IMR-90 (cell line): Measurements from ENCODE around the gene KCTD19. TPM values are rescaled to one million over a fixed set of nuclear protein-coding genes. Genes with fewer than 3 reads are reported as not detected.

ENCODE experiments used
- ATAC-seq: fragments of 200-7000 bp; cut with Tn5 transposase; 2 replicates; pipeline ENCODE4 v1.9.1; 2020; ENCODE audit warnings: low read depth, mild to moderate bottlenecking, moderate library complexity
- BruUV-seq: library from RNA; stranded (reverse); fragments of 400-500 nt; replicated peaks from 2 replicates; lab custom pipeline; 2021; lab: Mats Ljungman, UMichigan
- CTCF ChIA-PET: fragments of 300-600 bp; formaldehyde crosslinking; extraction: SDS; loops from one replicate; lab custom pipeline; 2021; ENCODE audit warnings: antibody characterized with exemption; lab: Yijun Ruan, JAX
- POLR2A ChIA-PET: fragments of 300-600 bp; sonication (Branson Sonifier 250); formaldehyde crosslinking; loops from one replicate; lab custom pipeline; 2022; ENCODE audit warnings: antibody characterized with exemption; ENCODE audit not compliant: unreplicated experiment; lab: Charles Lee
- DNase-seq: peaks from one replicate; pipeline ENCODE4 v3.0.0; 2013
- H2AFZ ChIP-seq: replicated peaks from 2 replicates; pipeline ENCODE3; 2013; ENCODE audit warnings: low read length, mild to moderate bottlenecking; ENCODE audit not compliant: poor library complexity
- H2AK5ac ChIP-seq: 2 replicates; pipeline ENCODE4 v1.6.1; 2013; ENCODE audit warnings: low read depth, low read length, inconsistent platforms
- H2AK9ac ChIP-seq: replicated peaks from 2 replicates; pipeline ENCODE3; 2013; ENCODE audit warnings: mild to moderate bottlenecking, low read depth, low read length, moderate library complexity; ENCODE audit not compliant: poor library complexity
- H2BK120ac ChIP-seq: 2 replicates; pipeline ENCODE4 v1.6.1; 2013; ENCODE audit warnings: low read depth, low read length, inconsistent platforms
- H2BK15ac ChIP-seq: 3 replicates; pipeline ENCODE4 v1.6.1; 2013; ENCODE audit warnings: low read depth, low read length, inconsistent platforms
- H2BK20ac ChIP-seq: 2 replicates; pipeline ENCODE4 v1.6.1; 2013; ENCODE audit warnings: low read depth, mild to moderate bottlenecking, inconsistent platforms, low read length, moderate library complexity
- H2BK5ac ChIP-seq: 2 replicates; pipeline ENCODE4 v1.6.1; 2013; ENCODE audit warnings: mild to moderate bottlenecking, low read depth, low read length, inconsistent platforms; ENCODE audit not compliant: poor library complexity, severe bottlenecking
- H3K14ac ChIP-seq: replicated peaks from 2 replicates; pipeline ENCODE4 v1.6.1; 2013; ENCODE audit warnings: low read depth, low read length, inconsistent platforms
- H3K18ac ChIP-seq: 2 replicates; pipeline ENCODE4 v1.6.1; 2013; ENCODE audit warnings: low read depth, low read length, control low read depth
- H3K23ac ChIP-seq: 2 replicates; pipeline ENCODE4 v1.6.1; 2013; ENCODE audit warnings: low read depth, low read length, inconsistent platforms
- H3K27ac ChIP-seq: 2 replicates; pipeline ENCODE4 v1.5.1; 2013; ENCODE audit warnings: mild to moderate bottlenecking, control low read depth, low read length; ENCODE audit not compliant: insufficient read depth
- H3K27me3 ChIP-seq: 2 replicates; pipeline ENCODE4 v1.6.1; 2013; ENCODE audit warnings: low read length; ENCODE audit not compliant: control insufficient read depth, insufficient read depth
- H3K36me3 ChIP-seq: 2 replicates; pipeline ENCODE4 v1.6.1; 2013; ENCODE audit warnings: low read length, mixed read lengths; ENCODE audit not compliant: control insufficient read depth, insufficient read depth
- H3K4ac ChIP-seq: 2 replicates; pipeline ENCODE4 v1.6.1; 2013; ENCODE audit warnings: low read depth, low read length, inconsistent platforms
- H3K4me1 ChIP-seq: 2 replicates; pipeline ENCODE4 v1.6.1; 2013; ENCODE audit warnings: low read length, mixed read lengths; ENCODE audit not compliant: control insufficient read depth, insufficient read depth
- H3K4me2 ChIP-seq: 2 replicates; pipeline ENCODE4 v1.6.1; 2013; ENCODE audit warnings: low read depth, mild to moderate bottlenecking, control low read depth, low read length, moderate library complexity
- H3K4me3 ChIP-seq: 2 replicates; pipeline ENCODE4 v1.5.1; 2013; ENCODE audit warnings: low read depth, mild to moderate bottlenecking, control low read depth, low read length, moderate library complexity; ENCODE audit not compliant: insufficient read depth
- H3K56ac ChIP-seq: 2 replicates; pipeline ENCODE4 v1.6.1; 2013; ENCODE audit warnings: low read length, inconsistent platforms; ENCODE audit not compliant: insufficient read depth; ENCODE audit errors: extremely low read depth
- H3K79me1 ChIP-seq, 2 experiments: 2 replicates each; pipeline ENCODE4 v1.6.1; 2013; ENCODE audit warnings: low read length in 2 of 2, inconsistent platforms in 1 of 2, low read depth in 1 of 2
- H3K9ac ChIP-seq: 2 replicates; pipeline ENCODE4 v1.6.1; 2013; ENCODE audit warnings: low read depth, low read length, control low read depth
- H3K9me1 ChIP-seq: 2 replicates; pipeline ENCODE4 v1.6.1; 2013; ENCODE audit warnings: low read length, inconsistent platforms; ENCODE audit not compliant: insufficient read depth
- H3K9me3 ChIP-seq: 2 replicates; pipeline ENCODE4 v1.6.1; 2013; ENCODE audit warnings: low read length; ENCODE audit not compliant: control insufficient read depth, insufficient read depth
- H4K20me1 ChIP-seq: 2 replicates; pipeline ENCODE4 v1.6.1; 2013; ENCODE audit warnings: low read length, inconsistent platforms; ENCODE audit not compliant: insufficient read depth
- H4K5ac ChIP-seq: 2 replicates; pipeline ENCODE4 v1.6.1; 2013; ENCODE audit warnings: mild to moderate bottlenecking, low read depth, low read length, control low read depth
- H4K8ac ChIP-seq, 2 experiments: 2 replicates each; pipeline ENCODE4 v1.6.1; 2013; ENCODE audit warnings: low read depth in 2 of 2, low read length in 2 of 2, control low read depth in 1 of 2, inconsistent platforms in 1 of 2
- H4K91ac ChIP-seq: 2 replicates; pipeline ENCODE4 v1.6.1; 2013; ENCODE audit warnings: low read depth, low read length, inconsistent platforms; ENCODE audit not compliant: insufficient read depth
- CEBPB ChIP-seq: IDR thresholded peaks from 2 replicates; pipeline ENCODE4 v1.6.1; 2012; ENCODE audit warnings: low read depth, low read length, improper control_type of control experiment
- FOS ChIP-seq: fragments of 150-350 bp; IDR thresholded peaks from 2 replicates; pipeline ENCODE4 v1.6.1; 2016; ENCODE audit warnings: low read depth, low read length
- MXI1 ChIP-seq: IDR thresholded peaks from 2 replicates; pipeline ENCODE4 v1.6.1; 2012; ENCODE audit warnings: low read depth, mild to moderate bottlenecking, low read length, moderate library complexity, borderline replicate concordance
- NFE2L2 ChIP-seq: fragments of 150-350 bp; IDR thresholded peaks from 2 replicates; pipeline ENCODE4 v1.6.1; 2016; ENCODE audit warnings: low read depth, mild to moderate bottlenecking, low read length
- RFX5 ChIP-seq: IDR thresholded peaks from 2 replicates; pipeline ENCODE4 v1.8.0; 2012; ENCODE audit warnings: low read depth, mild to moderate bottlenecking, low read length, moderate library complexity
- WGBS, 2 experiments: methylation state at CpG; one replicate each; pipeline versions ENCODE4 v1.1.5 to v1.1.7; 2013; ENCODE audit warnings: missing lambda C conversion rate in 2 of 2; ENCODE audit not compliant: insufficient read length in 1 of 2; ENCODE audit errors: extremely low coverage in 2 of 2; 5-methylcytosine and 5-hydroxymethylcytosine counted together
- dilution Hi-C: fragments of 300-500 bp; cut with HindIII; formaldehyde crosslinking; loops from one replicate; pipeline ENCODE4 v1.14.3; 2018; ENCODE audit warnings: low sequenced_read_pairs; ENCODE audit not compliant: unreplicated experiment
- in situ Hi-C: fragments of 300-500 bp; cut with MboI; formaldehyde crosslinking; loops from 3 replicates; pipeline ENCODE4 v1.14.3; 2019; ENCODE audit warnings: low sequenced_read_pairs, inconsistent platforms, mixed read lengths
- intact Hi-C: fragments of 100-400 bp; cut with micrococcal nuclease; formaldehyde crosslinking; loops from 2 replicates; pipeline ENCODE4 v1.10.0; 2022
- polyA plus RNA-seq, 3 experiments: library from polyadenylated mRNA; depleted of rRNA; stranded (reverse); fragments of >200 nt; gene quantifications; 2 replicates each; pipeline ENCODE4 v1.2.3, GENCODE V29; 2012; ENCODE audit warnings: low replicate concordance in 1 of 3
- total RNA-seq: library from RNA; depleted of rRNA; stranded (reverse); fragments of >200 nt; gene quantifications from 2 replicates; pipeline ENCODE4 v1.2.3, GENCODE V29; 2012
- TF ChIP-seq, protein P1 (sequence below): conservative IDR thresholded peaks from 2 replicates; pipeline ENCODE4 v1.5.1; 2012; ENCODE audit warnings: mild to moderate bottlenecking, low read depth, low read length, improper control_type of control experiment
- TF ChIP-seq, protein P2 (sequence below): fragments of 150-350 bp; IDR thresholded peaks from 2 replicates; pipeline ENCODE4 v1.6.1; 2017; ENCODE audit warnings: mild to moderate bottlenecking, antibody characterized with exemption, low read length, low read depth
- TF ChIP-seq, protein P3 (sequence below): fragments of 150-350 bp; IDR thresholded peaks from 2 replicates; pipeline ENCODE4 v1.6.1; 2016; ENCODE audit warnings: low read depth, mild to moderate bottlenecking, low read length, moderate library complexity, borderline replicate concordance

Gene KCTD19
- total and polyA plus RNA-seq, 2 of the 4 experiments (the other 2 are of a cell fraction) = under 0.01 to 0.07 TPM

DNA sequence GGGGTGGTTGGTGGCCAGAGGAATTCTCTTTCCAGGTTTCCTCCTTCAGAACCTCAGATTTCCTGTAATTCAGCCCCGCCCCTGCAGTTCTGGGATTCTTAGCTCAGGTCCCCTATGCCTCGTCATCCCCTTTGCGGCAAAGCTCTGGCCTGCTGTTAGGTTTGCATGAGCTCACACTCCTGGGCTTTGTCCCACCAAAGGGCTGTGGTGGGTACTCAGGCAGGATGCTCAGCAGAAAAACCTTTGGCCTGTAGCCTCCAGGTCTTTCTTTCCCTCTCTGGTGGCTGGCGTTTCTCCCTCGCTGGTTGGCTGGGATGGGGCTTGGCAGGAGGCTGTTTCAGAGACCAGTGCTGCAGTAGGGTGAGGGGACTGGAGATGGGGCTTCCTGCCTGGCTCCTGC lies 56.8 kb downstream of the KCTD19 start:
- ChIA-PET CTCF (interaction anchor here (1.1 kb wide), 1 partner anchor 9 kb away, joined by 3 read pairs; no protein-coding TSS in a partner anchor), POLR2A (interaction anchor here (0.6 kb wide), 1 partner anchor 112 kb away, joined by 3 read pairs; no protein-coding TSS in a partner anchor)
- Histone ChIP-seq H3K4me1 (peaks cover 7% of the 10 kb centered on the region), H3K14ac (no peak overlapping the region), H3K79me1 (peaks cover 0 to 4% of the 10 kb centered on the region in 2 experiments; a peak in 1 of 4 replicates), H4K20me1 (no peaks in the 10 kb centered on the region), H3K27ac (no peak overlapping the region), H2BK120ac (peak overlapping the region; percentile 8; the same call in 1 of the 2 replicates), H3K18ac (no peak overlapping the region), H3K36me3 (peaks cover 6% of the 10 kb centered on the region), H4K91ac (no peak overlapping the region), H2BK15ac (no peak overlapping the region), H2AK5ac (0 out of 2 replicates have a peak overlapping the region, but pooled peaks have one; percentile 35), H3K9me3 (no peaks in the 10 kb centered on the region), H3K23ac (no peak overlapping the region), H4K5ac (no peak overlapping the region), H3K4me3 (no peak overlapping the region), H2BK5ac (no peak overlapping the region), H4K8ac (peak overlapping the region in 1 of 2 experiments; percentile 13; a peak in 1 of 4 replicates), H2AK9ac (peak overlapping the region; percentile 15), H2BK20ac (no peak overlapping the region), H3K27me3 (no peaks in the 10 kb centered on the region), H3K4ac (peak overlapping the region; percentile 24; the same call in 1 of the 2 replicates), H3K56ac (no peak overlapping the region), H3K4me2 (no peak overlapping the region), H3K9me1 (peaks cover 10% of the 10 kb centered on the region; the same call in 1 of the 2 replicates), H3K9ac (no peak overlapping the region), H2AFZ (peak overlapping the region; percentile 8)
- in situ Hi-C loops = no loop called here
- dilution Hi-C loops = no loop called here
- no peak for DNase-seq
- BruUV-seq = no TSS peak
- ATAC-seq = no peak
- 92% methylated on average over 2 of the region's 5 CpGs; no CpG with 5 or more reads in 1 of the 2 experiments for WGBS, 2 experiments
- TF ChIP-seq, protein P1, sequence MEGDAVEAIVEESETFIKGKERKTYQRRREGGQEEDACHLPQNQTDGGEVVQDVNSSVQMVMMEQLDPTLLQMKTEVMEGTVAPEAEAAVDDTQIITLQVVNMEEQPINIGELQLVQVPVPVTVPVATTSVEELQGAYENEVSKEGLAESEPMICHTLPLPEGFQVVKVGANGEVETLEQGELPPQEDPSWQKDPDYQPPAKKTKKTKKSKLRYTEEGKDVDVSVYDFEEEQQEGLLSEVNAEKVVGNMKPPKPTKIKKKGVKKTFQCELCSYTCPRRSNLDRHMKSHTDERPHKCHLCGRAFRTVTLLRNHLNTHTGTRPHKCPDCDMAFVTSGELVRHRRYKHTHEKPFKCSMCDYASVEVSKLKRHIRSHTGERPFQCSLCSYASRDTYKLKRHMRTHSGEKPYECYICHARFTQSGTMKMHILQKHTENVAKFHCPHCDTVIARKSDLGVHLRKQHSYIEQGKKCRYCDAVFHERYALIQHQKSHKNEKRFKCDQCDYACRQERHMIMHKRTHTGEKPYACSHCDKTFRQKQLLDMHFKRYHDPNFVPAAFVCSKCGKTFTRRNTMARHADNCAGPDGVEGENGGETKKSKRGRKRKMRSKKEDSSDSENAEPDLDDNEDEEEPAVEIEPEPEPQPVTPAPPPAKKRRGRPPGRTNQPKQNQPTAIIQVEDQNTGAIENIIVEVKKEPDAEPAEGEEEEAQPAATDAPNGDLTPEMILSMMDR = no peak
- TF ChIP-seq, protein P2, sequence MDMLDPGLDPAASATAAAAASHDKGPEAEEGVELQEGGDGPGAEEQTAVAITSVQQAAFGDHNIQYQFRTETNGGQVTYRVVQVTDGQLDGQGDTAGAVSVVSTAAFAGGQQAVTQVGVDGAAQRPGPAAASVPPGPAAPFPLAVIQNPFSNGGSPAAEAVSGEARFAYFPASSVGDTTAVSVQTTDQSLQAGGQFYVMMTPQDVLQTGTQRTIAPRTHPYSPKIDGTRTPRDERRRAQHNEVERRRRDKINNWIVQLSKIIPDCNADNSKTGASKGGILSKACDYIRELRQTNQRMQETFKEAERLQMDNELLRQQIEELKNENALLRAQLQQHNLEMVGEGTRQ = no peak
- TF ChIP-seq CEBPB (no peak), MXI1 (no peak), RFX5 (no peak), FOS (no peak), NFE2L2 (no peak)
- TF ChIP-seq, protein P3, sequence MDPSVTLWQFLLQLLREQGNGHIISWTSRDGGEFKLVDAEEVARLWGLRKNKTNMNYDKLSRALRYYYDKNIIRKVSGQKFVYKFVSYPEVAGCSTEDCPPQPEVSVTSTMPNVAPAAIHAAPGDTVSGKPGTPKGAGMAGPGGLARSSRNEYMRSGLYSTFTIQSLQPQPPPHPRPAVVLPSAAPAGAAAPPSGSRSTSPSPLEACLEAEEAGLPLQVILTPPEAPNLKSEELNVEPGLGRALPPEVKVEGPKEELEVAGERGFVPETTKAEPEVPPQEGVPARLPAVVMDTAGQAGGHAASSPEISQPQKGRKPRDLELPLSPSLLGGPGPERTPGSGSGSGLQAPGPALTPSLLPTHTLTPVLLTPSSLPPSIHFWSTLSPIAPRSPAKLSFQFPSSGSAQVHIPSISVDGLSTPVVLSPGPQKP = no peak
- intact Hi-C loops = no loop called here
